DMS153 (cell line): ENCODE data around the gene TBC1D9B.

Source experiments
- DNase-seq: peaks from one replicate; lab custom pipeline; 2025; lab: John Stamatoyannopoulos, UW

Gene TBC1D9B

DNA sequence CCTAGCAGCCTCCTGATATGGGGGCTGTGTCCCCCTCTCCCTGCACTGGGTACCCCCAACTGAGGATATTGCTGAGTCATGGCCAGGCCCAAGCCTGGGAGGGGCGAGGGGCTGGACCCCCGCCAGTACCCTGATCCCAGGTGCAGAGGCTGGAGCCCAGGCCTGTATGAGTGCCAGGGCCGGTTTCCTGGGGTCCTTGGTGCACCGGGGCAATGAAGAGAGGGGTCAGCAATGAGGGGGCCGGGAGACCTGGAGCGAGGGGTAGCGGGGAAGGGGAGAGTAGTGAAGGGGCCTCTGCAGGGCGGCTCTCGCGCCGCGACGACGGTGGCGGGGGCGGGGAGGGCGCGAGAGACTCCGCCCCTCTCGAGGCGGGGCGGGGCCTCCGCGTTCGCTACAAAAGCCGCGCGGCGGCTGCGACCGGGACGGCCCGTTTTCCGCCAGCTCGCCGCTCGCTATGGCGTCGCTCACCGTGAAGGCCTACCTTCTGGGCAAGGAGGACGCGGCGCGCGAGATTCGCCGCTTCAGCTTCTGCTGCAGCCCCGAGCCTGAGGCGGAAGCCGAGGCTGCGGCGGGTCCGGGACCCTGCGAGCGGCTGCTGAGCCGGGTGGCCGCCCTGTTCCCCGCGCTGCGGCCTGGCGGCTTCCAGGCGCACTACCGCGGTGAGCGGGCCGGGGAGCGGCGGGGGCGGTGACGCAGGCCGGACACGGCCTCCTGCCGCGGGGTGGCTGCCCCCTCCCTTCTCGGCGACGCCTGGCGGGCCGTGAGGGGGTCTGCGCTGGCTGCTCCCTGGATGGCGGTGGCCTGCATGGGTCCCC lies 87.0 kb downstream of the TBC1D9B start, which contains the start of gene SQSTM1:
SQSTM1 (plus strand) TSS at position 423 of the 815 bp plus-strand sequence; CDS start at position 455, 32 bp downstream.
- no peak for DNase-seq

DNA sequence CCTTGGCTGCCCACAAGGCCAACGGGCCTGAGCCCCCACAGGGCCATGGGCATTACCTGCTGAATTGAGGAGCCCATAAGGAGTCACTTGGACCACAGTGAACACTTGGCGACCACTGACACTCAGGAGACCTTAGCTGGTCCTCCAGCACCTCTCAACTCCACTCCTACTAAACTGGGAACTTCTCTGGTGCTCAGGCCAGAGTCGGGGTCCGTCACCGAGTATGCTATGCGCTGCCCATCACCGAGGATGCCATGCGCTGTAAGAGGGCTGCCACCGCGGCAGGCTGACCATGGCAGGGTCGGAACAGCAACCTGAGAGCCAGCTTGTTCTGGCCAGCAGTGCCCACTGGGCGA lies 87.6 kb downstream of the TBC1D9B start:
- no peak for DNase-seq

DNA sequence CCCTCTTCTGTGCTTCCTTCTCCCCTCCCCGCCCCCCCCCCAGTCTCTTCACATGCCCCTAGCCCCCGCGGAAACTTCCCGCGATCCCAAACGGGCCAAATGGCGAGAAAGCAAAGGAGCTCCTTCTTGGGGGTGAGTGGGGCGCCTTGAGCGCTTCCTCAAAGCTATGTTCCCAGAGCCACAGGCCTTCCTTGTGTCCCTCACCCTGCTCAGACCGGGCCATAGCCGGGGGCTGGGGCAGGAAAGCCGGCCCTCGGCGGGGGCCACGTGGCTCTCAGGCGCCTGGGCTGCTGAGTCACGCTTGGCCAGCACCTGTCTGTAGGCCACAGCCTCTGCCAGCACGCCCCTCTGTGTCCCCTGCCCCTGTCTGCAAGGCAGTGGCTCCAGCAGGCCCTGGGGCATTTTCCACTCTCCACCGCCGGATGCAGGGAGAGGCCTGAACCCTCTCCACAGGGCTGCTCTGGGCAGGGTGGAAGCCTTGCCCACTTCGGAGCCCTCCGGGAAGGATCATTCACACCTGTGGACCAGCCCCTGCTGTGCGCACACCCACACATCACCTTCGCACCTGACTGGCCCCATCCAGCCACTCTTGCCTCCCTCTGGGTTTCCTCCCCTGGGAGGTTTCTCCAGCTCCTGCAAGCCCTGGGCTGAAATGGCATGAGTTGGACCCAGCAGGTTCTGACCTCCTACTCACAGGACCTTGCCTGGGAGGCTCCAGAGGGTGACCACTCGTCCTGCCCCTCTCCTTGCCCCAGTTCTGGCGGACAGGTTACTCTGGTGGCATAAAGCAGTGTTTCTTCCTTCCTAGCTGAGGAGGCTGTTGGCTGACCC lies 88.2 kb downstream of the TBC1D9B start:
- peak; percentile 54 for DNase-seq

DNA sequence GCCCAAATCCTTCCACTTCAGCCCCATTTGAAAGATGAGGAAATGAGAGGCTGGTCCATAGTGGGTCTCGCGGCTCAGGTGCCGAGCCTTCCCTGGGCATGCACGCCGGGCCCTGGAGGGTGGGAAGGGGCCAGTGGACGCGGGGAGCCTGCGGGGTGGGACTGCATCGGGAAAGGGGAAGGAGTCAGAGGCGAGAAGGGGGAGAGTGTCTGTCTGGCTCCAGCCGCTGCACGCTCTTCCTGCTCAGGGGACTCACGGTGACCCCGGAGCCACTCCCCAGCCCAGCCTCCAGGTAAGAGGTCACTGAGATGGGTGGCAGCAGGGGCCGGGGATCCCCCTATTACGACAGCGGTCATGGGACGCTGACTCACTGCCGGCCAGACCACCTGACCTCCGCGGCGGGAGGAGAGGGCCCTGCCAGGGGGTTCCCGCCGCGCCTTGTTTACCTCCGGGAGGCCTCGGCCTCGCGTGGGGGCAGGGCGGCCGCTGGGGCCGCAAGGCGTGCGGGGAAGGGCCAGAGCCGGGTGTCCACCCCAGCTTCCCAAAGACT lies 88.9 kb downstream of the TBC1D9B start:
- peak; percentile 57 for DNase-seq

DNA sequence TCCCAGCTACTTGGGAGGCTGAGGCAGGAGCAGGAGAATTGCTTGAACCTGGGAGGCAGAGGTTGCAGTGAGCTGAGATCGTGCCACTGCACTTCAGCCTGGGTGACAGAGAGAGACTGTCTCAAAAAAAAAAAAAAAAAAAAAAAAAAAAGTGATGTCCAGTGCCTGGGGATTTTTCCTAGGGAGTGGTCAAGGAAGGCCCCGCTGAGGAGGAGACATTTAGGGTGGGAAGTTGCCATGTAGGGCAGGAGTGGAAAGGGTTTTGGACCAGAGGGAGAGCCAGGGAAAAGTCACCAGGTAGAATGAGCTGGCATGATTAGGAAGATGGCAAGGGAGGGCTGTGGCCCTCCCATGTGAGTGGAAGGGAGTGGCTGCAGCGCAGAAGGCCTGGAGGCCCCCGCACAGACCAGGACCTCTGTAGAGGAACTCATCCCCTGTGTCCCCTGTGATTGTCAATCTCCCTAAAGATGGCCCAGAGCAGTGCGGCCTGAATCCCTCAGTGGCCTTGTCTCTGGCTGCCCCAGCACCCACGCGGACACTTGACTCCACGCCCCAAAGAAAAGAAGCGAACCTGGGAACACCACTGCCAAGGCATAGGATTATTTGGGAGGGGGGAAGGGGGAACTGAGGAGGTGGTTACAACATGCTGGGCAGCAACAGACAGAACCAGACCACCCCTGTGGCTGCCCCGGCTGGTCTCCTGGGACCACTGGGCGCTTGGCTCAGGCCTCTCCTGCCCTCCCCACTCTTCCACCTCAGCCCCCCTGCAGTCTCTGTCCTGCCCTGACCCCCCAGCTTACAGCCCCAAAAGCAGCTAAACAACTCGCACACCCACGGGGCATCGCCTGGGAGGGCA lies 89.6 kb downstream of the TBC1D9B start:
- DNase-seq = no peak

DNA sequence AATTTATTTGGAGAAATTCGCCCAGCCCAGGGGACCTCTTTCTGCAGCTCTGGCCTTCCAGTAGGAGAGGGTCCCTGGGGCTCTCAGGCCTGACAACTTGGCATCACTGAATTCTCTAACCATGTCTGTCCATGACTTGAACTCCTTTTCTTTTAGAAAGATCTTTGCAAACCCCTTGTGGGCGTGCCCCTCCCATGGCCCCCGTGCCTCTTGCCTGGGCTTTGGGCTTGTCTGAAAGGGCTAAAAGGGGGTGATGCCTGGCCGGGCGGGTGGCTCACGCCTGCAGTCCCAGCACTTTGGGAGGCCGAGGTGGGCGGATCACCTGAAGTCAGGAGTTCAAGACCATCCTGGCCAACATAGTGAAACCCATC lies 90.2 kb downstream of the TBC1D9B start:
- no peak for DNase-seq

DNA sequence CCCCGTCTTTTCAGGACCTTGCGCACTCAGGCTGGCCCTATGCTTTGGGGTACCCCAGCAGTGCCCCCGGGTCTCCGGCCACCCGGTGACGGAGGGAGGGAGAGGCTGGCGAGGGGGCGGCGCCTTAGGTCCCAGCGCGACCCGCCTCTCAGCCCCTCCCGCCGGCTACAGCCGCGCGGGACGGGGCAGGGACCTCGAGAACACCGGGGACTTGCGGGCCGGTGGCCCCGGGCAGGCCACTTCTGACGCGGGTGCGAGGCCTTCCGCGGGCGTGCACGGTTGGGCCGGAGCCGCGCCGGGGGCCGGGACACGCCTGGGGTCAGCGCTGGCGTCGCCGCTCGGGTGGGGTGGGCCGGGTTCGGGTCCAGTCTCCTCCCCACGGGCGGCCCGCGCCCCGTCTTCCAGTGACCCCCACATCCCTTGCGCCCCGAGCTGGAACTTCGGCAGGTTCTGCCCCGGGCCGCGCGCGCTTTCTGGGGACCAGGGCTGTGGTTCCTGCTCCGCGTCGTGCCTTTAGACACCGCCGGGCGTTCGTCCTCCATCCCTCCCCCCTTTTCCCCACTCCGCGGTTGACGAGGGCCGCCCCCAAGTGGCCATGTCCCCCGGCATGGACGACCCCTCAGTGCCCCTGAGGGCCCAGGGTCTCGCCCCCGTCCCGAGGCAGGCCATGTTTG lies 90.8 kb downstream of the TBC1D9B start:
- DNase-seq = no peak

DNA sequence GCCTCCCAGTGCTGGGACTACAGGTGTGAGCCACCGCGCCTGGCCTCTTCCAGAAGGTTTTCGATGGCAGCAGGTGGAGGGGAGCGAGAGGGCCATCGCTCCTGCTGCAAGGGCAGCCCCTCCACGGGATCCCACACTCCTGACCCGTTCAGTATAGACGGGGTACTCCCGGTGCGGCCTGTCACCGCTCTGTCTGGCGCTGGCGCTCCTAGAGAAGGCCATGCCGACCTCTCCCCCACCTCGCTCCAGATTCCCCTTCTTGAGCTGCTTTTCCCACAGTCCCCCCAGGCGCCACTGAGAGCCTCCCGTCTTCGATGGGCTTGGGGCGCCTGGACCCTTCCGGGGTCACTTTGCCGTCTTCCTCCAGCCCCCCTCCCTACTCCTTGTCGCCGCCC lies 91.3 kb downstream of the TBC1D9B start:
- DNase-seq = no peak

DNA sequence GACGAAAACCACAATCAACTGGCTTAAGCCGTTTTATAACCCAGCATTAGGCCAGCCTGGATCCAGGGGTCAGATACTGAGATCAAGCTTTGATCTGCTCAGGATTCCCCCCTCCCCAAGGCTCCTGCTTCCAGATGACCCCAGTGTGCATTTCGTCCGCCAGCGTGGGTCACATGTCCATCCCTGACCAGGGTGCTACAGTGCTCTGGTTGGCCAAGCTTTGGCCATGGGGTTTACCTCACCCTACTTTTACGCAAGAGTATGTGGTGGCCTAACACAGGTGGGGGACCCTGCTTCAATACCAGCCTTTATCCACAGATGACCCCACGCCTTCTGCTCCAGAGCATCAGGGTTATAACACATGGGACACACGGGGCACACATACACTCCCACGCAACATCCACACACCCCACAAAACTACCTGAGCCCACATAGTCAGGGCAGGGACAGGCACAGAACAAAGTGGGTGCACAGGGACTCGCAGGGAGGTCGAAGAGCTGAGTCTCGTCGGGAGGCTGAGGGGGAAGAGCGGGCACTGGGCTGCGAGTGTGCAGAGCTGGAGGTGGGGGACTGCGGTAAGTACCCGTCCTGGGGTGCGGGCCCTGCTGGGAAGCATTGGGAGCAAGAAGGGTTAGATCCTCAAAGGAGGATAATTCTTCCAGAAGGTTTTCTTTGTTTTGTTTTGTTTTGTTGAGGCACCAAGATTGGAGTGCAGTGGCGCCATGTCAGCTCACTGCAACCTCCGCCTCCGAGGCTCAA lies 92.0 kb downstream of the TBC1D9B start:
- DNase-seq = no peak

DNA sequence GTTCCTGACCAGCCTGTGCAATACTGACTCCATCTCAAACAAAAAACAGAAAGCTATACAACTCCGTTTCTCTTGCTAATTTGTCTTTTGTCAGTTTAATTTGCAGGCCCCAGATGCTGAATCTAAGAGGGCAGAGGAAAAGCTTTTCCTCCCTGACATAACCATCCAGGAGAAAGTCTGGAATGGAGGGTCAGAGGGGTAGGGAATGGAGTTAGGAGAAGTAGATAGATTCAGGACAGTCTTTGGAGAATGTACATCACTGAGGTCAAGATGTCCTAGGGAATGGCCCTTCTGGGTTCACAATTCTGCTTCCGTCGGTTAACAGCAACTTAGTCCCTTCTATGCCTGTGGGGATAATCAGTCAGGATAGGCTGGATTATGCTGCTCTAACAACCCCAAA lies 93.6 kb downstream of the TBC1D9B start:
- DNase-seq = no peak

DNA sequence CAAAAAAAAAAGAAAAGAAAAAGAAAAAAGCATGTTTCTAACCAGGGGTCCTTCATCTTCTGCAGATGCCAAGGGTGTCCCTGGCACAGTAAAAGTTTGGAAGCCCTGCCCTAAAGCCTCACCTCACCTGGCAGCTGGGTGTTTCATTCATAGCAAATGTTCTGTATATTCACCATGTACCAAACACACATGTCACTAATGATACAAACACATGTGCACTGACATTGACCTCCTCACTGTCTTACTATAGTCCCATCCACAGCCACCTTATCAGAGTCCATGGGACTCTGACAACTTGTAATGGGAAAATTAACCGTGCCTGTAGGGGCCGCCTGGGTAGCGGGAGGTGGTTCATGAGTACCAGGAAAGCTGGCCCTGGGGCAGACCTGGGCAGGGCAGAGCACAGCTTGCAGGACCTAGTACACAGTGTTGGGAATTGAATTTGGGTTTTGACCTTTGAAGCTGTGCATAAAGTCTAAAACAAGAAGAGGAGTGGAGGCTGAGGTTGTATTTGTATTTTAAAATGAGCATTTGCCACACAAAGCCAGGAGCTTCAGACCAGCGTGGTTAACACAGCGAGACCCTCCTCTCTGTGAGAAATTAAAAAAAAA lies 94.6 kb downstream of the TBC1D9B start:
- no peak for DNase-seq

DNA sequence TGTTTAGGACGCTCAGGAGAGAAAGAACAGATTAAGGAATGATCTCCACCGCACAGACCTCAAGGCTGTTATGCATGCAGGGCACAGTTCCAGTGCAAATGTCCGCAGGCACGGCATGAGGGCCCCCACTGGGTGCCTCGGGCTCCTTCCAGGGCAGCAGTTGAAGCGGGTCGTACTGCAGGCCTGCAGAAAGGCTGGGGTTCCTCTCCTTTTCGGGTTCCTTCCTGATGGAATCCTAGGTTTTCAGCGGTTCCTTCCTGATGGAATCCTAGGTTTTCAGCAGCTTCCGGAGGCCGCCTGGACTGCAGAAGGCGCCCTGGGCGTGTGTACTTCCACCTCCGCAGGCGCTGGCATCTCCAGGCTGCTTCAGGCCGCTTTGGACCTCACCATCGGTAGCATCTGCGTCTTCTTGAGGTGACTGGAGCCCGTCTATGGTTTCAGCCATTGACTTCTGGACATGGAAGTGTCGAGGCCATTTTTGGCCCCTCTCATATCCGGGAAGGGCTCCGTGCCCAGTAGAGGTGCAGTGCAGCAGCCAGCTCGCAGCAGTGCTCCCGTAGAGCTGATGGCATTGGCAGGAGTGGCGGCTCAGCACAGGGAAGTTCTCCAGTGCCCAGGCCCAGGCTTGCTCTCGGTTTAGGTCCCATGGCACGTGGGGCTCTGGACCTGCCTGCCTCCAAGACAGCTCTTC lies 95.4 kb downstream of the TBC1D9B start:
- no peak for DNase-seq
